Right lobe of liver (tissue), 4 donors: ENCODE measurements around the gene AFG1L.

Experiments used
- POLR2A ChIP-seq: fragments of 450-650 bp; IDR thresholded peaks from one replicate; pipeline ENCODE4 v1.6.1; 2017; ENCODE audit warnings: antibody characterized with exemption, mild to moderate bottlenecking
- TF ChIP-seq, protein P1 (sequence below), 4 donors: fragments of 200-600 bp in 3 of 4; fragments of 450-650 bp in 1 of 4; IDR thresholded peaks; one replicate each; pipeline versions ENCODE4 v1.5.1 to v1.8.0; 2016 to 2022; ENCODE audit warnings: antibody characterized with exemption in 4 of 4, mild to moderate bottlenecking in 2 of 4
- donor health status: DM: no; HTN: no; CAD: no.
- donor health status: DM: no; HTN: no; CAD: no.
- donor health status: DM: no; HTN: yes; CAD: no.

DNA sequence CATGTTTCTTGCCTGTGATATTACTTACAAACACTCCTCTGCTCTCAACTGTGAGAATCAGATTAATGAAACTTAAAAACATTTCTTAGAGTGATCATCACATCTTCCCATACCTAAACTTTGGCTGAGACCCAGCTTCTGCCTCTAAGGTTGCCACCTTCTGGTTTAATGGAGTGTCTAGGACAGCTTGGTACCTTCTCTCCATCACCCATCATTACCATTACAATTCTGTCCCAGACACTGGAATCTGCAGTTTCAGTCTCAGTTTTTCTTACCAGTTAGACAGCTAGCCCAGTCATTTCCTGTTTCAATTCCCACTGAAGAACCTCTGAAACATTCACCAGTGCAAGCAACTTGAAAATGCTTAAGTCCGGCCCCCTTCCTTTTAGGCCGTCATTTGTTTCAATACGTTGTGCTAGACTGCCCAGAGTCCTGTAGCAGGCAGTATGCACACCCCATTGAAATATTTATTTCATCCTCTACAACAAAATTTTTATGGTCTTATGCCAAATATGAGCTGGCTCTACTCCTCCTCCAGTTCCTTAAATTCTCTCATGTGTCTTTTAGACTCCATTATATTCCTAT is 158.8 kb downstream of the AFG1L start:
- TF ChIP-seq, protein P1, sequence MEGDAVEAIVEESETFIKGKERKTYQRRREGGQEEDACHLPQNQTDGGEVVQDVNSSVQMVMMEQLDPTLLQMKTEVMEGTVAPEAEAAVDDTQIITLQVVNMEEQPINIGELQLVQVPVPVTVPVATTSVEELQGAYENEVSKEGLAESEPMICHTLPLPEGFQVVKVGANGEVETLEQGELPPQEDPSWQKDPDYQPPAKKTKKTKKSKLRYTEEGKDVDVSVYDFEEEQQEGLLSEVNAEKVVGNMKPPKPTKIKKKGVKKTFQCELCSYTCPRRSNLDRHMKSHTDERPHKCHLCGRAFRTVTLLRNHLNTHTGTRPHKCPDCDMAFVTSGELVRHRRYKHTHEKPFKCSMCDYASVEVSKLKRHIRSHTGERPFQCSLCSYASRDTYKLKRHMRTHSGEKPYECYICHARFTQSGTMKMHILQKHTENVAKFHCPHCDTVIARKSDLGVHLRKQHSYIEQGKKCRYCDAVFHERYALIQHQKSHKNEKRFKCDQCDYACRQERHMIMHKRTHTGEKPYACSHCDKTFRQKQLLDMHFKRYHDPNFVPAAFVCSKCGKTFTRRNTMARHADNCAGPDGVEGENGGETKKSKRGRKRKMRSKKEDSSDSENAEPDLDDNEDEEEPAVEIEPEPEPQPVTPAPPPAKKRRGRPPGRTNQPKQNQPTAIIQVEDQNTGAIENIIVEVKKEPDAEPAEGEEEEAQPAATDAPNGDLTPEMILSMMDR (IDR thresholded peaks at IDR 0.05) = no peak
- no peak for TF ChIP-seq POLR2A
